Measurements from ENCODE around the gene STK17B. TPM values are rescaled to one million over a fixed set of nuclear protein-coding genes. Genes with fewer than 3 reads are reported as not detected.

The STK17B gene
- total and polyA plus RNA-seq, 9 of the 15 experiments (the other 6 are each of a cell fraction or from before 2014, with no cell fraction given), result 2.3 to 17.7 (median 8.5) TPM

DNA sequence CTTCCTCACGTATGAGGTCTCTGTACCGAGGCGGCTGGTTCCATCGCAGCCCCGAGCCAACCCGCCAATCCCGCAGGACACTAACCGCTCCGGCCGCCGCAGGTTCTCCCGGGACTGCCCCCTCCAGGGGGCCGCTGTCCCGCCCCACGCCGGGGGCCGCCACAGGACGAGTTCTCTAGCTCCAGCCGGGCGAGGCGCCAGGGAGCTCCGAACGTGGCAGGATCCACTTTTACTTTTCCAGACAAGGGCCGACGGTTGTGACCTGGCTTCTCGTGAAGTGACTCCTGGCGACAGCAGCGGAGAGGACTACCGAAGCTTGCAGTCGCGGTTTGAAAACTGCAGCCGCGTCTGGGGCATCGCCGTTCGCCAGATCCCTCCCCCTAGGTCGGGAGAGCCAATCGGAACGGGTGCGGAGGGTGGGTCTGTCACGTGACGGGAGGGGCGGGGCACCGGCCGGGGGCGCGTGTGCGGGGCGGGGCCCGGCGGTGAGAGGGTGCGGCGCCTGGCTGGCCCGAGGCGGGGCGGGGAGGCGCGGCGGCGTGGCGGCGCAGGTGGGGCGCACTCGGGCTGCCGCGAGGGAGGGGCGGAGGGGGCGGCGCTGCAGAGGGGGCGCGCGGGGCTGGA lies at the start of gene STK17B (continued):
- TF ChIP-seq, protein P1, sequence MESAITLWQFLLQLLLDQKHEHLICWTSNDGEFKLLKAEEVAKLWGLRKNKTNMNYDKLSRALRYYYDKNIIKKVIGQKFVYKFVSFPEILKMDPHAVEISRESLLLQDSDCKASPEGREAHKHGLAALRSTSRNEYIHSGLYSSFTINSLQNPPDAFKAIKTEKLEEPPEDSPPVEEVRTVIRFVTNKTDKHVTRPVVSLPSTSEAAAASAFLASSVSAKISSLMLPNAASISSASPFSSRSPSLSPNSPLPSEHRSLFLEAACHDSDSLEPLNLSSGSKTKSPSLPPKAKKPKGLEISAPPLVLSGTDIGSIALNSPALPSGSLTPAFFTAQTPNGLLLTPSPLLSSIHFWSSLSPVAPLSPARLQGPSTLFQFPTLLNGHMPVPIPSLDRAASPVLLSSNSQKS (CRISPR knock-in tag; IDR thresholded peaks at IDR 0.05), result no peak
- TF ChIP-seq PHB (CRISPR knock-in tag; IDR thresholded peaks at IDR 0.05) (no peak), FOXM1 (IDR thresholded peaks at IDR 0.05; ENCODE audit: low read depth) (peak; percentile 87), FOXM1 (CRISPR knock-in tag; IDR thresholded peaks at IDR 0.05; ENCODE audit: low read depth) (no peak), LCOR (CRISPR knock-in tag; IDR thresholded peaks at IDR 0.05) (no peak), POU5F1 (IDR thresholded peaks at IDR 0.05; ENCODE audit: borderline replicate concordance, low read depth, low read length, partially characterized antibody) (no peak), ZNF696 (CRISPR knock-in tag; conservative IDR thresholded peaks at IDR 0.05) (no peak), MAZ (CRISPR knock-in tag; conservative IDR thresholded peaks at IDR 0.05 in 1 of 2, IDR thresholded peaks at IDR 0.05 in 1 of 2) (peak; percentile 28 to 58; a peak in 1 of 4 replicates), JUN (IDR thresholded peaks at IDR 0.05; ENCODE audit: borderline replicate concordance, low read depth, low read length) (0 out of 2 replicates have a peak, but pooled peaks have one; percentile 10), JUN (CRISPR knock-in tag; IDR thresholded peaks at IDR 0.05; ENCODE audit: borderline replicate concordance) (no peak), NEUROD1 (IDR thresholded peaks at IDR 0.05; ENCODE audit: borderline replicate concordance, low read depth, low read length, partially characterized antibody) (no peak), TARDBP (IDR thresholded peaks at IDR 0.05) (no peak), POLR2G (IDR thresholded peaks at IDR 0.05; ENCODE audit: low read depth, low read length) (peak; percentile 94), PRMT5 (CRISPR knock-in tag; IDR thresholded peaks at IDR 0.05) (no peak), FOXK1 (CRISPR knock-in tag; IDR thresholded peaks at IDR 0.05; ENCODE audit: borderline replicate concordance) (no peak)
- TF ChIP-seq, protein P2, sequence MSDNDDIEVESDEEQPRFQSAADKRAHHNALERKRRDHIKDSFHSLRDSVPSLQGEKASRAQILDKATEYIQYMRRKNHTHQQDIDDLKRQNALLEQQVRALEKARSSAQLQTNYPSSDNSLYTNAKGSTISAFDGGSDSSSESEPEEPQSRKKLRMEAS (CRISPR knock-in tag; IDR thresholded peaks at IDR 0.05), result no peak
- TF ChIP-seq, protein P3, sequence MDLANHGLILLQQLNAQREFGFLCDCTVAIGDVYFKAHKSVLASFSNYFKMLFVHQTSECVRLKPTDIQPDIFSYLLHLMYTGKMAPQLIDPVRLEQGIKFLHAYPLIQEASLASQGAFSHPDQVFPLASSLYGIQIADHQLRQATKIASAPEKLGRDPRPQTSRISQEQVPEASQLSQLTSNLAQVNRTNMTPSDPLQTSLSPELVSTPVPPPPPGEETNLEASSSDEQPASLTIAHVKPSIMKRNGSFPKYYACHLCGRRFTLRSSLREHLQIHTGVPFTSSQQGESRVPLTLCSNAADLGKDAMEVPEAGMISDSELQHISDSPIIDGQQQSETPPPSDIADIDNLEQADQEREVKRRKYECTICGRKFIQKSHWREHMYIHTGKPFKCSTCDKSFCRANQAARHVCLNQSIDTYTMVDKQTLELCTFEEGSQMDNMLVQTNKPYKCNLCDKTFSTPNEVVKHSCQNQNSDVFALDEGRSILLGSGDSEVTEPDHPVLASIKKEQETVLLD (IDR thresholded peaks at IDR 0.05), result no peak
- TF ChIP-seq, protein P4, sequence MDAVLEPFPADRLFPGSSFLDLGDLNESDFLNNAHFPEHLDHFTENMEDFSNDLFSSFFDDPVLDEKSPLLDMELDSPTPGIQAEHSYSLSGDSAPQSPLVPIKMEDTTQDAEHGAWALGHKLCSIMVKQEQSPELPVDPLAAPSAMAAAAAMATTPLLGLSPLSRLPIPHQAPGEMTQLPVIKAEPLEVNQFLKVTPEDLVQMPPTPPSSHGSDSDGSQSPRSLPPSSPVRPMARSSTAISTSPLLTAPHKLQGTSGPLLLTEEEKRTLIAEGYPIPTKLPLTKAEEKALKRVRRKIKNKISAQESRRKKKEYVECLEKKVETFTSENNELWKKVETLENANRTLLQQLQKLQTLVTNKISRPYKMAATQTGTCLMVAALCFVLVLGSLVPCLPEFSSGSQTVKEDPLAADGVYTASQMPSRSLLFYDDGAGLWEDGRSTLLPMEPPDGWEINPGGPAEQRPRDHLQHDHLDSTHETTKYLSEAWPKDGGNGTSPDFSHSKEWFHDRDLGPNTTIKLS (IDR thresholded peaks at IDR 0.05; ENCODE audit: borderline replicate concordance, low read depth), result no peak
- TF ChIP-seq, protein P5, sequence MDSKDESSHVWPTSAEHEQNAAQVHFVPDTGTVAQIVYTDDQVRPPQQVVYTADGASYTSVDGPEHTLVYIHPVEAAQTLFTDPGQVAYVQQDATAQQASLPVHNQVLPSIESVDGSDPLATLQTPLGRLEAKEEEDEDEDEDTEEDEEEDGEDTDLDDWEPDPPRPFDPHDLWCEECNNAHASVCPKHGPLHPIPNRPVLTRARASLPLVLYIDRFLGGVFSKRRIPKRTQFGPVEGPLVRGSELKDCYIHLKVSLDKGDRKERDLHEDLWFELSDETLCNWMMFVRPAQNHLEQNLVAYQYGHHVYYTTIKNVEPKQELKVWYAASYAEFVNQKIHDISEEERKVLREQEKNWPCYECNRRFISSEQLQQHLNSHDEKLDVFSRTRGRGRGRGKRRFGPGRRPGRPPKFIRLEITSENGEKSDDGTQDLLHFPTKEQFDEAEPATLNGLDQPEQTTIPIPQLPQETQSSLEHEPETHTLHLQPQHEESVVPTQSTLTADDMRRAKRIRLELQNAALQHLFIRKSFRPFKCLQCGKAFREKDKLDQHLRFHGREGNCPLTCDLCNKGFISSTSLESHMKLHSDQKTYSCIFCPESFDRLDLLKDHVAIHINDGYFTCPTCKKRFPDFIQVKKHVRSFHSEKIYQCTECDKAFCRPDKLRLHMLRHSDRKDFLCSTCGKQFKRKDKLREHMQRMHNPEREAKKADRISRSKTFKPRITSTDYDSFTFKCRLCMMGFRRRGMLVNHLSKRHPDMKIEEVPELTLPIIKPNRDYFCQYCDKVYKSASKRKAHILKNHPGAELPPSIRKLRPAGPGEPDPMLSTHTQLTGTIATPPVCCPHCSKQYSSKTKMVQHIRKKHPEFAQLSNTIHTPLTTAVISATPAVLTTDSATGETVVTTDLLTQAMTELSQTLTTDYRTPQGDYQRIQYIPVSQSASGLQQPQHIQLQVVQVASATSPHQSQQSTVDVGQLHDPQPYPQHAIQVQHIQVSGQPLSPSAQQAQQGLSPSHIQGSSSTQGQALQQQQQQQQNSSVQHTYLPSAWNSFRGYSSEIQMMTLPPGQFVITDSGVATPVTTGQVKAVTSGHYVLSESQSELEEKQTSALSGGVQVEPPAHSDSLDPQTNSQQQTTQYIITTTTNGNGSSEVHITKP (IDR thresholded peaks at IDR 0.05; ENCODE audit: partially characterized antibody), result peak; percentile 25
